HG02981 (cell line): ENCODE results near the gene HSPBAP1.

ENCODE experiments used
- ATAC-seq: cut with Tn5 transposase; IDR thresholded peaks from one replicate; pipeline ENCODE4 v1.9.1; 2021; ENCODE audit warnings: mild to moderate bottlenecking, moderate library complexity; ENCODE audit not compliant: unreplicated experiment

HSPBAP1 gene, protein sequence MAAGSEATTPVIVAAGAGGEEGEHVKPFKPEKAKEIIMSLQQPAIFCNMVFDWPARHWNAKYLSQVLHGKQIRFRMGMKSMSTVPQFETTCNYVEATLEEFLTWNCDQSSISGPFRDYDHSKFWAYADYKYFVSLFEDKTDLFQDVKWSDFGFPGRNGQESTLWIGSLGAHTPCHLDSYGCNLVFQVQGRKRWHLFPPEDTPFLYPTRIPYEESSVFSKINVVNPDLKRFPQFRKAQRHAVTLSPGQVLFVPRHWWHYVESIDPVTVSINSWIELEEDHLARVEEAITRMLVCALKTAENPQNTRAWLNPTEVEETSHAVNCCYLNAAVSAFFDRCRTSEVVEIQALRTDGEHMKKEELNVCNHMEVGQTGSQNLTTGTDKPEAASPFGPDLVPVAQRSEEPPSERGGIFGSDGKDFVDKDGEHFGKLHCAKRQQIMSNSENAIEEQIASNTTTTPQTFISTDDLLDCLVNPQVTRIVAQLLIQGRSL

DNA sequence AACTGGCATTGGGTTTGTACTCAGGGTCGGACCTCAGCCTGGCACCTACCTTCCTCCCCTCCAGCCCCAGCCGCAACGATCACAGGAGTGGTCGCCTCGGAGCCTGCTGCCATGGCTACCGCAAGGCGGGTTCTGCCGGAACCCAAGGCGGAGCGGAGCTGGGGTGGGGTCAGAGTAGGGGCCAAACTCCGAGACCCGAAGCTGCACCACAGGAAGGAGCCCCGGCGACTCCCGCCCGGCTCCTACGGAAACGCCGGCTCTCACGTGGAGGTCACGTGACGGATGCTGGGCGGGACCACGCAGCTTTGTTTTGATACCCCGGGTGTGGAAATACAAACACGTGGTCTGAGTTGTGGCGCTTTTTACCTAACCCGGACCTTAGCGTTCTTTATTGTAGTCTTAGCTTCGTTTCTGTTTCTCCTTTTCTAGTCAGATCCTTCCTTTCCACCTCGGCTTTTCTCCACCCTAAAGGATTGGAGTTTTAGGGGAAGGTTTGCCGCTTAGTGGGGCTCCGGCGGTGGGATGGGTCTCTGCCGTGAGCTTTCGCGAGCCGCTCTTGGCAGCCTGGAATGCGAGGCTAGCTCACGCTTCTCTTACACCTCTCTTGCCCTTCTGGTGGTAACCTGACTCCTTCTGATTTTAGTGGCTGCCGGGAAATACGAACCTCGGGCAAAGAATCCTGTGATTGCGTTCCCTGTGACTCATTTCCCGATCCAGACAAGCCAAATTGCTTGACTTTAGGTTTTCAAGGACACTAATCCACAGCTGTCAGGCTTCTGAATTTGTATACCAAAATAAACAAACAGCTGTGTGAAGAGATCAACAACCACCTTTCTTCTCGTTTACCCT lies at the start of gene HSPBAP1:
Gene HSPBAP1, minus strand, starts transcription at position 264 of the 849 bp plus-strand sequence. Its CDS starts 151 bp downstream, at position 113.
- ATAC-seq: peak; percentile 64

DNA sequence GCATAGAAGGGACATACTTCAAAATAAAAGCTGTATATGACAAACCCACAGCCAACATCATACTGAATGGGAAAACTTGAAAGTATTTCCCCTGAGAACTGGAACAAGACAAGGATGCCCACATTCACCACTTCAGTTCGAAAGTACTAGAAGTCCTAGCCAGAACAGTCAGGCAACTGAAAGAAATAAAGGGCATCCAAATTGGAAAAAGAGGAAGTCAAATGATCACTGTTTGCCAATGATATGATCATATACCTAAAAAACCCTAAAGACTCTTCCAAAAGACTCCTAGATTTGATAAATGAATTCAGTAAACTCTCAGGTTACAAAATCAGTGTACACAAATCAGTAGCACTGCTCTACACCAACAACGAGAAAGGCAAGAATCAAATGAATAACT lies 42.0 kb upstream of the HSPBAP1 start:
- ATAC-seq: no peak

DNA sequence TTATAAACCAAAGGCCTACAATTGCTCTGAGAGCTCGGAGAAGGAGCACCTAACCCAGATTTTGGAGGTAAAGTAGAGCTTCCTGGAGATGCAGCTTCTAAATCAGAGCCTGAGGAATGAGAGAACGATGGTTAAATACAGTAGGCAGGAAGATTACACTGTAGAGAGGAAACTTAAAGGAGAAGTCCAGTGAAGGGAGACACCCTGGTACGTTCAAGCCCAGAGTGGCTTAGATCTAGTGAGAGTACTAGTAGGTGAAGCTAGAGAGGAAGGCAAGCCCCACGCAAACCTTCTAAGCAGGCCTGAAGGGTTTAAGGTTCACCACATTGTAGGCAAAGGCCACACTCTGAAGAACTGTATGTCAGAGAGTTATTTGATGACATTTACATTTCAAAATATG lies 34.6 kb upstream of the HSPBAP1 start:
- no peak for ATAC-seq

DNA sequence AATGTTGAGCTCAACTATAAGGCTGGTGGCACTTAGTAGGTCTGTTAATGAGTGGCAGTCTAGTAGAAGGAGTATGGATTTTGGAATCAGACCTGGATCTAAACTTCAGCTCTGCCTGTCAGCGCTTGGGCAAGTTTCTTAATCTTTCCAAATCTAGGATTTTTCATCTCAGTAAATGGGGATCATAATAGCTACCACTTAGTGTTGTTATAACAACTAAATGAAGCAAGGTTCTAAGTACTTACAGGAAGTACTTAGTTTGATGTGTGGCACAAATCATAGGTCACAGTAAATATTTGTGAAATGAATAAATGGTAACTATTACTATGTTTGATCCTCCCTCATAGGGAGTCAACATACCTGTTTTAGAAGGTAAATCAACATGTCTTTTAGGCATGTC lies 32.6 kb upstream of the HSPBAP1 start:
- ATAC-seq: no peak

DNA sequence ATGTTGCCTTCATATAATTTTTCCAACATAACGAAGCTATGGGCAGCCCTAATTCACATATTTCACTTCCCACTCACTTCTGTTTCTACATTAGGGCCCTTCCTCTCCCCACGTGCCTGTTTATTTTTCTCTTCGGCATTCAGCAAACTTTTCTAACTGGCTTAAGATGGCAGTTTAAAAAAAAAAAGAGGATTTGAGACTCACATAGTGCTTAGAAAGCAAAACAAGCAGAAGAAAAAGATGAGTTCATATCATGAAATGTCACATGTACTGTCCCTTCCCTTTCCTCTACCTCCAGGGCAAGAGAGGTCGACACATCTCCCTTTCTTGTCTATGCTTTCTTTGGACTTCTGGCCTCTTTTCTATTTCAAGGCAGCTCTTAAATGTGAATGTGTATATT lies 31.8 kb upstream of the HSPBAP1 start:
- ATAC-seq: no peak

- ATAC-seq: no peak
Measured at GRCh38 chr3:122824465-122825381, 31.1 kb upstream of the HSPBAP1 start.

DNA sequence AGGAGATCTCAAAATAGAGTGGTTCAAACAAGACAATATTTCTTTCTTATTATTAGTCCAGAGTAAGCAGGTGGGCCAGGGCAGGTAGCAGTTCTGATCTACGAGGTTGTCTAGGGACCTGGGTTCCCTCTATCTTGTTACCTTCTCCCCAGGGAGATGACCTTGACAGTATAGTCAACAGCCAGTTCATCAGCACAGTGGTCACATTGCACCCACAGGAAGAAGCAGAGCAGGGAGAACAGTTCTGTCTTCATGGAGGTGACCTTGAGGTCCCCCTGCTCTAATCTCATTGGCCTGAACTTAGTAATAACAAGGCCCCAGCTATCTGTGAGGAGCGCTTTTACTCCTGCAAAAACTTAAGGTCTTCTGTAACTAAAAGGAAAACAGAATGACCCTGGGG lies 23.0 kb upstream of the HSPBAP1 start:
- ATAC-seq: no peak

DNA sequence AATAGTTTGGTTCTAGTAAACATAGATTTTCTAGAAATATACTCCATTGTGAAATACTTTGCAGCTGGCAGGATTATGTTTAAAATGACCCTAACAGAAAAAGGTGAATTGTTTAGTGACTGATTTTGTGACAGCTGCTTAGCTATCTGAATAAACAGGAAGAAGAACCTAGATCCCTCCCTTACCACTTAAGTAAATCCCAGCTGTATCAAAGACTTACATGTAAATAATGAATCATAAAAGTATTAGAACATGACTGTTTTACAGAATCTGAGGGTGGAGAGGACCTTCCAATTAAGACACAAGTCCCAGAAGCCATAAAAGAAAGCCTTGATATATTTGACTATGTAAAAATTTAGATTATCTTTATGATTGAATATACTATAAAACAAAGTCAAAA lies 17.1 kb upstream of the HSPBAP1 start:
- no peak for ATAC-seq

- ATAC-seq: no peak
Measured at GRCh38 chr3:122803977-122804376, 10.3 kb upstream of the HSPBAP1 start.

- ATAC-seq: no peak
Measured at GRCh38 chr3:122802323-122802722, 8.7 kb upstream of the HSPBAP1 start.

DNA sequence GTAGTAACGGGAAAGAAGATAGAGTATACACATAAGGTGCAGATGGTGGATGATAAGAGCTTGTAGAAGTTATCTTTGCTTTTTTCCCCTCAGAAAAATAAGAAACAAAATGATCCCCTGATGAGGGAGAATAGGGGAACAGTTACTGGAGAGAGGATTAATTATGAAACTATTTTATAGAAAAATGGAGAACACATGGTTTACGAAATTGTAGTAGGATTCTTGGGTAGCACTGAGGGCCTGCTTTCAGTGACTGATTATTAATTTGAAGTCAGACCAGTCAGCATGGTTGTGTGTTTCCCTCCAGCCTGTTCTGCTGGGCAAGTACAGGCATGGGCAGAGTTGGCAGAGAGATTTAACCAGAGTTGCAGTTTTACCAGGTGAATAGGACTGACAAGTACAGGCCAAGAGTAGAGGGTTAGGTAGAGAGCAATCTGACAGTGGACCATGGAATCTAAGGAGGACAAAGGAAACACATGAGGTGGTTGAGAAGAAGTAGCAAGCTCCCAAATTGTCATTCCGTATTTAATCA lies 7.1 kb upstream of the HSPBAP1 start:
- ATAC-seq: no peak

DNA sequence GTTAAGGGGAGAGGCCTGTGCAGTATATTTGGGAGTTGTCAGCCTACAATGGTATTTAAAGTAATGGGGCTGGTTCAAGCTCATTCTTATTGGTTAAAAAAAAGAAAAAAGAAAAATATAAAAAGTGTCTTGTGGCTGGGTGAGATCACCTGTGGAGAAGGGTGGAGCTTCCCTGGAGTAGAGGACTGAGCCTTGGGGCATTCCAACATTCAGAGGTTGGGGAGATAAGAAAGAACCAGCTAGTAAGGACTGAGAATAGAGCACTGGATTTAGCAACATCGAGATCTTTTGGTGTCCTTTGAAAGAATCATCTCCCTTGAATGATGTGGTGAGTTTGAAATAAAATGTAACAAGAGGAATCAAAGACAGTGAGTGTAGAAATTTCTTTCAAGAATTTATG lies 6.4 kb upstream of the HSPBAP1 start:
- ATAC-seq: no peak

DNA sequence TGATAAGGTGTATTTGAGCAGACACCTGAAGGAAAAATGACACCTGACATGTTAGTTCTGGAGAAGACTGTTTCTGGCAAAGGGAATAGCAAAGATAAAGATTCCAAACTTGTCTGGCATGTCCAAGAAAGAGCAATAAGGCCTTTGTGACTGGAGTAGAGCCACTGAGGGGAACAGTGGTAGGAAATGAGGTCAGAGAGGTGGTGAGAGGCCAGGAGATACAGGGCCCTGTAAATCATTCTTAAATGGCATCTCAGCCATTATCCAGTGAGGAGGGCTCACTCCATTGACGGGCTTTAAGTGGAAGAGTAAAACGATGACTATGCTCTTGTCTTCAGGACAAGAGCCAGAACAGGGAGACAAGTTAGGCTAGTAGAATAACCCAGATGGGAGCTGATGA lies 5.7 kb upstream of the HSPBAP1 start:
- no peak for ATAC-seq

- ATAC-seq: no peak
Measured at GRCh38 chr3:122797291-122797690, 3.7 kb upstream of the HSPBAP1 start.

DNA sequence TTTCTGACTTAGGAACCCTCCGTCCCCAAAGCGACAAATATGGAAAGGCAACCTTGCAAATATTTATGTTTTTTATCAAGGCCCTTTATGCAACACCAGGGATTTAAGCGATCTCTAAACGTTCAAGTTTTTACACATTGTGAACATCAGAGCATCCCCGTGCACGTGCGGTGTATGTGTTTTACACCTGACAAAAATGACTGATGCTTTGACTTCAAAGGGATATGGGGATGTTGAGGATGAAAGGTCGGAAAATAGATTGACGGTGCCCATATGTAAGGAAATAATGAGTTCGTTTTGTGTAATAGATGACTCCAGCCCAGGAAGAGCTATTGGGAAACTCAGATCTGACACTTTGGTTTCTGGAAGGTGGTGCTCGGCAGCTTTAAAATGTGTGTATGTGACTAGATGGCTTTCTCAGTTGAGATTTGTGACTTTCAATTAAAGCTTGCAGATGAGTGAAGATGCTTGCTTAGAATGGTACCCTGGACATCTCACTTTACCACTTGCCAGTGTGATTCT lies 2.1 kb upstream of the HSPBAP1 start:
- ATAC-seq: no peak

GRCh38 chr3:122794779-122795673 lies 1.4 kb upstream of the HSPBAP1 start, which contains the start of gene SLC49A4:
Gene SLC49A4, plus strand, starts transcription at chr3:122795069. Its CDS starts 124 bp downstream, at chr3:122795193.
- peak; percentile 68 for ATAC-seq

DNA sequence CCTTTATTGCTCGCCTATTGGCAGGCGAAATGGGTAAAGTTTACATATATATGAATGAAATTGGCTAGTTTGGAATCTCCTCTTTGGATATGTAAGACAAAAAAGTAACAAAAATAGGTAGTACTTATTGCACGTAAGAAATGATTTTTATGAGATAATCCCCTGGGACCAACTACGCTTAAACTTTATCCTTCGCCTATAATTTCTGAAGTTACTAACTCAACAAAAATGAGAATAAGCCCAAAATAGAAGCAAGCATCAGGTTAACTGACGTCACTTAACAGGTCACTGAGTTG lies 800 bp upstream of the HSPBAP1 start:
- no peak for ATAC-seq

DNA sequence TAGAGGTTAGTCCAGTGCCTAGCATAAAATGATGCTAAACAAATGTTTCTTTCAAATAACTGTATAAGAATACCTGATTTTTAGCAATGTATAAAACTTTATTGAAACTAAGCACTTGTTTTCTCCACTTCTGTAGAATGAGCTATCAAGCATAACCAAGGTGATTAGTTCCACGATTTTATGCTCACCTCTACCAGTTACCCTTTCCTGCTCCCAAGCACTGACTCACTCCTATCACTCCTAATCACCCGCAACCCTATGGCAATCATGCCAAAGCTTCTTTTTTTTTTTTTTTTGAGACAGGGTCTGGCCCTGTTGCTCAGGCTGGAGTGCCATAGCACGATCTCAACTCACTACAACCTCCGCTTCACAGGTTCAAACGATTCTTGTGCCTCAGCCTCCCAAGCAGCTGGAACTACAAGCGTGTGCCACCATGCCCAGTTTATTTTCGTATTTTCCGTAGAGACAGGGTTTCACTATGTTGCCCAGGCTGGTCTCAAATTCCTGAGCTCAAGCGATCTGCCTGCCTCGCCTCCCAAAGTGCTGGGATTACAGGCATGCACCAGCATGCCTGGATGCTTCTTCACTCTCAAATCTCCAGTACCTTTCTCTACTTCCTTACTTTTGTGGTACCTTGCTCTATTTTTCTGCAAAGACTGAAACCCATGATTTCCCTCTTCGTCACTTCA lies 3.9 kb downstream of the HSPBAP1 start:
- ATAC-seq: no peak

DNA sequence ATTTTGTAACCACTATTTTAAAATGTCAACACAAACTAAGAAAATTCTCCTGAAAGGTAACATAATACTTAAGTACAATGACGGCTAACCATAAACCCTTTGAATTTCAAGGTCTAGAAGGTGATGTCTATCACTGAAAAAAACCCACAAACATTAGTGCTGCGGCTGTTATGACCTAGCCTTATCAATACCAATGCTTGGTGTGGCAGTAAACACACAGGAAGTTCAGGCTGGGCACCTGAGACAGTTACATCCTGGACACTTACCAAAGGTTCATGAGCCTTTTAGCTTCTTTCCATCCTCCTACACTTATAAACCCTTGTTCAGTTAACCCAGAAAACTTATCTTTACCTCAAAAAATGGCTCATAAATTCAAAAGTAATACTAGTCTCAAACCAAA lies 5.8 kb downstream of the HSPBAP1 start:
- no peak for ATAC-seq
